Stomach smooth muscle (tissue), 2 donors: ENCODE results near the gene IRF3.
A peak's percentile ranks its signal among the peaks of the same experiment; 100 is the strongest.
"Not testable (repeated sequence)": the region's sequence is repeated elsewhere in the genome, so short reads cannot be mapped to it uniquely, and the experiment has no call there.

ENCODE experiments used
- H3K27ac ChIP-seq: one replicate; pipeline ENCODE4 v1.7.0; 2013; ENCODE audit warnings: mild to moderate bottlenecking, low read length, inconsistent platforms
- H3K27me3 ChIP-seq, 2 donors: one replicate each; pipeline ENCODE4 v1.7.0; 2013; ENCODE audit warnings: low read length in 2 of 2; ENCODE audit not compliant: insufficient read depth in 2 of 2, control insufficient read depth in 1 of 2
- H3K36me3 ChIP-seq, 2 donors: one replicate each; pipeline ENCODE4 v1.7.0; 2013; ENCODE audit warnings: low read length in 2 of 2; ENCODE audit not compliant: control insufficient read depth in 2 of 2, insufficient read depth in 2 of 2
- H3K4me1 ChIP-seq: one replicate; pipeline ENCODE4 v1.7.0; 2013; ENCODE audit warnings: low read length; ENCODE audit not compliant: control insufficient read depth, insufficient read depth
- H3K4me3 ChIP-seq, 2 donors: one replicate each; pipeline ENCODE4 v1.7.0; 2013; ENCODE audit warnings: low read length in 2 of 2
- H3K9ac ChIP-seq, 2 donors: one replicate each; pipeline ENCODE4 v1.7.0; 2013; ENCODE audit warnings: low read length in 2 of 2, mild to moderate bottlenecking in 1 of 2
- H3K9me3 ChIP-seq, 2 donors: one replicate each; pipeline ENCODE4 v1.7.0; 2013; ENCODE audit warnings: low read length in 2 of 2; ENCODE audit not compliant: control insufficient read depth in 2 of 2
- donor health status: healthy.
- donor health status: Pancreatic carcinoma.

Gene IRF3

DNA sequence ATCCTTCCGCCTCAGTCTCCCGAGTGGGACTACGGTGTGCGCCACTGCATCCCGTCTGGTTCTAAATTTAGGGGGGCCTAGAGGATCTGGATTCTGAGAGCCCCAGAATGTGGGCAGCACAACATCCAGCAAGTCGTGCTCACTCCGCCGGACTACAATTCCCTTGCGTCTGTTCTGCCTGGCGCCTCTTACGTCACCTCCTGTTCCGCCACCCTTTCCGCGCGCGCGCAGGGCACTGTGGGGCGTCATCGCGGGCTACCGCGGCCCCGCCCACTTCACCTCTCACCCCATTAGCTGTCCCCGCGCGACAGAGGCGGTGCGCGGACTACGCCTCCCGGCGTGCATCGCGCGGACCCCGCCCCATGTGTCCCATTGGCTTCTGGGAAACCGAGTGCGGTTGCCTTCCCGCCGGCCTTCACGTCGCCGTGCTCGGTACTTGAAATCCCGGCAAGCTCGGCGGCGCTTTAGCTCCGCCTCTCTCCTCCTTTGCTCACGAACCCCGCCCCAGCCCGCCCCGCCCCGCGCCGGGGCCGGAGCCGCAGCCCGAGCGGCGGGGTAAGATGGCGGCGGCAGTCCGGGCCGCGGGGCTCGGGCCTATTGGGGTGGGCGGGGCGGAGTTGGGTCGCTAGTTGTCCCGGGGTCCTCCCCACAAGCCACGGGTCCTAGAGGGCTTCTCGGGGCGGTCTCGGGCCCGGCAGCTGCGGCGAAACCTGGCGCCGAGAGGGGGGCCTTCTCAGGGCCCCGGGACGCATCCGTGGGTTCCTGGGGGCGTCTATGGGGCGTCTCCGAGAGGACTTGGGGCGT is 23.8 kb downstream of the IRF3 start, which contains the start of gene SCAF1:
Gene SCAF1 (plus strand): TSS at position 522 of the 804 bp plus-strand sequence. CDS start 2,818 bp downstream, outside the sequence.
- peaks cover 55% of the 10 kb centered on the region for H3K4me1 ChIP-seq
- peak within 1 kb of the TSS; percentile 99 for H3K4me3 ChIP-seq
- H3K9ac ChIP-seq, result peak within 1 kb of the TSS; percentile 99
- peak within 1 kb of the TSS; percentile 100 for H3K27ac ChIP-seq
- no peaks in the 10 kb centered on the region for H3K27me3 ChIP-seq
- peaks cover 4 to 15% of the 10 kb centered on the region in 2 donors for H3K36me3 ChIP-seq
- no peaks in the 10 kb centered on the region for H3K9me3 ChIP-seq

GRCh38 chr19:49640113-49640898 is 25.4 kb downstream of the IRF3 start, which contains the start of gene RRAS:
Gene RRAS, minus strand, starts transcription at chr19:49640143. Its CDS starts 45 bp downstream, at chr19:49640098.
- Histone ChIP-seq H3K27me3 (no peaks in the 10 kb centered on the region), H3K9ac (peak within 1 kb of the TSS; percentile 99), H3K9me3 (no peaks in the 10 kb centered on the region), H3K4me1 (peaks cover 61% of the 10 kb centered on the region), H3K27ac (peak within 1 kb of the TSS; percentile 100), H3K4me3 (peak within 1 kb of the TSS; percentile 84 to 99), H3K36me3 (peaks cover 7 to 10% of the 10 kb centered on the region in 2 donors)

DNA sequence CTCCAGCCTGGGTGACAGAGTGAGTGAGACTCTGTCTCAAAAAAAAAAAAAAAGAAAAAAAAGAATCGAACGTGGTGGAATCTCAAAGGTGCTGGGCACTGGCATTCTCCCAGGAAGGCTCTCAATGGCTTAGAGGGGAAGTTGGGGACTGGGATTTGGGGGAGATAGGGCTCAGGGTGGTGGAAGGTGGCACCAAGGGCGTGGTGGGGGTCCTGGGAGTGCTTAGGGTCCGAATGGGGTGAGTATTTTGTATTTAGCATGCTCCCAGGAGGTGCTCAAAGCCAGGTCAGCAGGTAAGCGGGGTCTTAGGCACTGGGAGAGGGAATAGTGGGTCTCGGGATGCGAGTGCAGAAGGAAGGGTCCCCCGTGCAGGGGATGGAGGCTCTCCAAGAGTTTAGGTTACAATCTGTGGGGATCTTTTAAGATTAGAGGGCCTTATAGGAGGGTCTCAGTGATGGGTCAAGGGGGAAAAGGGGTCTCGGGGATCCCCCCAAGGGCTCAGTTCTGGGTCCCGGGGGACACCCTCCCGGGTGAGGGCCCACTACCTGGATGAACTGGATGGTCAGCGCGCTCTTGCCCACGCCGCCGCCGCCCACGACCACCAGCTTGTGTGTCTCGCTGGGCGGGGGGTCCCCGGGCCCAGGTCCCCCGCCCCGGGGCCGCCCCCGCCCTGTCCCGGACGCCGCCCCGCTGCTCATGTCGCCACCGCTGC is 26.1 kb downstream of the IRF3 start:
- peaks cover 11% of the 10 kb centered on the region in 2 donors for H3K36me3 ChIP-seq
- peaks cover 53% of the 10 kb centered on the region for H3K4me1 ChIP-seq
- H3K9me3 ChIP-seq, result no peaks in the 10 kb centered on the region
- H3K27me3 ChIP-seq, result no peaks in the 10 kb centered on the region
- H3K9ac ChIP-seq, result peak overlapping the region; percentile 86 to 93
- H3K27ac ChIP-seq, result peak overlapping the region; percentile 100
- peak overlapping the region; percentile 63 to 99 for H3K4me3 ChIP-seq

- peak overlapping the region; percentile 67 to 68 for H3K9ac ChIP-seq
- peak overlapping the region; percentile 100 for H3K27ac ChIP-seq
- H3K36me3 ChIP-seq, result peaks cover 11% of the 10 kb centered on the region in 2 donors
- no peaks in the 10 kb centered on the region for H3K9me3 ChIP-seq
- H3K4me3 ChIP-seq, result peak overlapping the region; percentile 71 to 99
- H3K27me3 ChIP-seq, result no peaks in the 10 kb centered on the region
- peaks cover 42% of the 10 kb centered on the region for H3K4me1 ChIP-seq
These were observed 27.6 kb downstream of the IRF3 start for GRCh38 chr19:49637821-49638738.

DNA sequence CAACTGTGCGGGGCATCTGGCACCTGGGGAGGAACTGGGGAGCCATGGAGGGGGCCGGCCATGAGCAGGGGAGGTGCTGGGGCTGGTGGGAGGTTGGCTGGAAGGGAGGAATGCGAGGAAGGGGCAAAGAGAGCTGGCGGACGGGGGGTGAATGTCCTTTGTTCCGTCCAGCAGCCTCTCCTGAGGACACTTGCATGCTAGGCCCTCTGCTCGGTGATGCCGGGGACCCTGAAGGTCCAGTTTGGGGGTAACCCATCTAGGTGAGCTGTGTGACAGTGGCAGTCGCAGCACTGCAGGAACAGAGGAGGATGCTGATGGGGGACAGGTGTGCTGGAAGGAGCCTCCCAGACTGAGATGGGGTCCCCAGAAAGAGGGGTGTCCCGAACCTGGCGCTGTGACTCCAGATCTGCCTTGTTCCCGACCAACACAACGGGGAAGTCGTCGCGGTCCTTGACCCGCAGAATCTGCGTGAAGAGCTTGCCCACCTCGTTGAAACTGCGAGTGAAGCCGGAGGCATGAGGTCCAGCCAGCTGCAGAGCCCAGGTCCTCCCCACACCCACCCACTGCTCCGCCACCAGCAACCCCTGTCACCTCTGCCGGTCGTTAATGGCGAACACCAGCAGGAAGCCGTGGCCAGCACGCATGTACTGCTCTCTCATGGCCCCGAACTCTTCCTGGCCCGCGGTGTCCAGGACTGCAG is 29.3 kb downstream of the IRF3 start:
- Histone ChIP-seq H3K9ac (peak overlapping the region in 1 of 2 donors; percentile 29), H3K4me3 (no peak overlapping the region), H3K36me3 (peaks cover 11% of the 10 kb centered on the region in 2 donors), H3K4me1 (peaks cover 36% of the 10 kb centered on the region), H3K9me3 (no peaks in the 10 kb centered on the region), H3K27me3 (no peaks in the 10 kb centered on the region), H3K27ac (no peak overlapping the region)

DNA sequence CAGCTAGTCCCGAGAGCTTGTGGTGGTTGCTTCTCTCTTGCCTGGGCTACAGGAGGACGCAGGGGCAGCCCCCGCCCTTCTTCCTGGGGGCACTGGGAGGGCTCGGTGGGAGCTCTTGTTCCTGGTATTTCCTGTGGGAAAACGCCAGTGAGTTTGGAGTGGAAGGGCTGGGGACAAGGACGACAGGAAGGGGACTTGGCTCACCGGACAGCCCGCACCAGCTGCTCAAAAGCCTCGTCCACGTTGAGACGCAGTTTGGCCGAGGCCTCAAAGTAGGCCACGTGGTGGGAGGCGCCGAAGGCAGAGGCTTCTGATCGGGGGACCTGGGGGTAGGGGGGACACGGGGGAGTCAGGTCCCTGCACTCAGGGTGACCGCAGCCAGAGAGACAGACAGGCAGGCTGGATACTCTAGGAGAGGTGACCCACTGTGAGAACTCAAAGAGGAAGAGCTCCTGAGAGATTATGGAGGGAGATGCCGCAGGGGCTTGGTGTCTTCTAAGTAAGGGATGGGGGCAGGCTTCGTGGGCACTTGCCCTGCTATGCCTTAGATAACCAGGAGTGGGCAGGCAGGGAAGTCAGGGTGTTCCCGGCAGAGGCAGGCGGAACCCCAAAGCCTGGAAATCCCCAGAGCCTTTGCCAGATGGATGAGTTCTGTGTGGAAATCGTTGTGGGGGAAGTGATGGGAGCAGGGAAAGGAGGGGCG is 30.0 kb downstream of the IRF3 start:
- H3K9me3 ChIP-seq, result no peaks in the 10 kb centered on the region
- peak overlapping the region; percentile 24 for H3K27ac ChIP-seq
- no peak overlapping the region for H3K4me3 ChIP-seq
- no peak overlapping the region for H3K9ac ChIP-seq
- H3K27me3 ChIP-seq, result no peaks in the 10 kb centered on the region
- peaks cover 35% of the 10 kb centered on the region for H3K4me1 ChIP-seq
- peaks cover 11% of the 10 kb centered on the region in 2 donors for H3K36me3 ChIP-seq

DNA sequence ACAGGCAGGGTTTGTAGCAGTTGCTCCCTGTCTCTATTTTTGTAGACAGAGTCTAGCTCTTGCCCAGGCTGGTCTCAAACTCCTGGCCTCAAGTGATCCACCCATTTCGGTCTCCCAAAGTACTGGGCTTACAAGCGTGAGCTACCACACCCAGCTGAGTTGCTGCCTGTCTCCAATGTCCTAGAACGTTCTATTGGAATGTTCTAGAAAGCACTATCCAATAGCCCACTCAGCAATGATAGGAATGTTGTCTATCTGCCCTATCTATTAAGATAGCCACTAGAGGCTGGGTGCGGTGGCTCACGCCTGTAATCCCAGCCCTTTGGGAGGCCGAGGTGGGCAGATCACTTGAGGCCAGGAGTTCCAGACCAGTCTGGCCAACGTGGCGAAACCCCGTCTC is 32.4 kb downstream of the IRF3 start:
- H3K27me3 ChIP-seq, H3K4me3 ChIP-seq, H3K27ac ChIP-seq, H3K9me3 ChIP-seq, H3K9ac ChIP-seq: not testable (repeated sequence)
- Histone ChIP-seq H3K36me3 (peaks cover 11% of the 10 kb centered on the region in 2 donors), H3K4me1 (peaks cover 30% of the 10 kb centered on the region)

DNA sequence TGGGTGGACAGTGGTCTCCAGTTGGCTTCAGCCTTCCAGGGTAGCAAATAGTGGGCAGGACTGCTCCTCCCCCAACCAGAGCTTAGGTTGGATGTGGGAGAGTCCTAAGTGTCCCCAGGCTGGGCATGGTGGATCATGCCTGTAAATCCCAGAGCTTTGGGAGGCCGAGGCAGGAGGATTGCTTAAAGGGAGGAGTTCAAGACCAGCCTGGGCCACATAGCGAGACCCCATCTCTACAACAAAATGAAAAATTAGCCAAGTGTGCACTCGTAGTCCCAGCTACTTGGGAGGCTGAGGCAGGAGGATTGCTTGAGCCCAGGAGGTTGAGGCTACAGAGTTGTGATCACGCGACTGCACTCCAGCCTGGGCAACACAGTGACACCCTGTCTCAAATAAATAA is 33.1 kb downstream of the IRF3 start:
- no peak overlapping the region for H3K9ac ChIP-seq
- H3K27ac ChIP-seq, result no peak overlapping the region
- H3K27me3 ChIP-seq, result no peaks in the 10 kb centered on the region
- peaks cover 11% of the 10 kb centered on the region in 2 donors for H3K36me3 ChIP-seq
- no peak overlapping the region for H3K4me3 ChIP-seq
- H3K4me1 ChIP-seq, result peaks cover 29% of the 10 kb centered on the region
- H3K9me3 ChIP-seq, result no peaks in the 10 kb centered on the region

DNA sequence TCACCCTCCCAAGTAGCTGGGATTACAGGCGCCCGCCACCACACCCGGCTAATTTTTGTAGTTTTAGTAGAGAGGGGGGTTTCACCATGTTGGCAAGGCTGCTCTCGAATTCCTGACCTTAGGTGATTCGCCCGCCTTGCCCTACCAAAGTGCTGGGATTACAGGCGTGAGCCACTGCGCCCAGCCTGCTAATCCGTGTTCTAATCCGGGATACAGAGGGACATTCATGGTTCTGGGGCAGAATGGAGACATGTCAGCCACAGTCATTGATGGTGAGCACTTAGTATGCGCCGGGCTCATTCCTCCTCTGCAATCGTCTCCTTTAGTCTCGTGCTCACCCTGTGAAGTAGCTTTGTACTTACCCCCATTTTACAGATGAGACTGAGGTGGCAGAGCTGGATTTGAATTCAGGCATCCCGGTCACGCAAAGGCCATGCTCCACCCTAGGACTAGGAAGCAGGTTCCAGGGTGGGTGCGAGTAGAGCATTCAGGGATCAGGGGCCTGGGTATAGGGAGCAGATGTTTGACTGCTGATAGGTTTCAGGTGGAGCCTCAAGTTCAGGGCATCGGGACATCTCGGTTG is 34.0 kb downstream of the IRF3 start:
- peaks cover 11 to 16% of the 10 kb centered on the region in 2 donors for H3K36me3 ChIP-seq
- H3K4me1 ChIP-seq, result peaks cover 23% of the 10 kb centered on the region
- H3K27ac ChIP-seq, result no peak overlapping the region
- H3K9me3 ChIP-seq, result no peaks in the 10 kb centered on the region
- no peak overlapping the region for H3K4me3 ChIP-seq
- H3K27me3 ChIP-seq, result no peaks in the 10 kb centered on the region
- no peak overlapping the region for H3K9ac ChIP-seq
